ENCODE data around the gene FGF19.

- TF ChIP-seq CTCF (IDR thresholded peaks at IDR 0.05) (no peak), POLR2A (IDR thresholded peaks at IDR 0.05) (no peak)
These were observed 22.7 kb upstream of the FGF19 start for GRCh38 chr11:69726481-69726880.

All from right lobe of liver (tissue), 4 donors.